Measurements from ENCODE around the gene WIPF1.

DNA sequence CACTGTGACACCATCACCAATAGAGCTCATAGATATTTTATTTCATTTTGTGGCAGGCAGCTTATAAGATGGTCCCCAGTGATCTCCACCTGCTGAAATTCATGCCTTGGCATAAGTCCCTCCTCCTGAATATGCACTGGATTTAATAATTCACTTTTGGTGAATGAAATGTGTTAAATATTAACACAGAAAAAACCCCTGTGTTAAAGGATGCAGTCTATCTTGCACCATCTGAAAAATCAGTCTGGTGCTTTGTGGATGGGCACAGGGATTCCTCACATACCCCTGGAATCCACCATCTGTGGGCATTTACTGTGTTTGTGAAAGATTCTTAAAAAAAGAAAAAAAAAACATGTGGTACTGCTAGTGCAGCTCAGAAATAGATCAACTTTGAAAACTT lies 26.1 kb upstream of the WIPF1 start:
- TF ChIP-seq ZBTB8A (tag by site-specific recombination; IDR thresholded peaks at IDR 0.05) (no peak), YY1 (tag by site-specific recombination; IDR thresholded peaks at IDR 0.05) (no peak), ZNF747 (tag by site-specific recombination; IDR thresholded peaks at IDR 0.05) (no peak), ZNF677 (tag by site-specific recombination; IDR thresholded peaks at IDR 0.05) (no peak)
- TF ChIP-seq, protein P1, sequence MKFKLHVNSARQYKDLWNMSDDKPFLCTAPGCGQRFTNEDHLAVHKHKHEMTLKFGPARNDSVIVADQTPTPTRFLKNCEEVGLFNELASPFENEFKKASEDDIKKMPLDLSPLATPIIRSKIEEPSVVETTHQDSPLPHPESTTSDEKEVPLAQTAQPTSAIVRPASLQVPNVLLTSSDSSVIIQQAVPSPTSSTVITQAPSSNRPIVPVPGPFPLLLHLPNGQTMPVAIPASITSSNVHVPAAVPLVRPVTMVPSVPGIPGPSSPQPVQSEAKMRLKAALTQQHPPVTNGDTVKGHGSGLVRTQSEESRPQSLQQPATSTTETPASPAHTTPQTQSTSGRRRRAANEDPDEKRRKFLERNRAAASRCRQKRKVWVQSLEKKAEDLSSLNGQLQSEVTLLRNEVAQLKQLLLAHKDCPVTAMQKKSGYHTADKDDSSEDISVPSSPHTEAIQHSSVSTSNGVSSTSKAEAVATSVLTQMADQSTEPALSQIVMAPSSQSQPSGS (tag by site-specific recombination; IDR thresholded peaks at IDR 0.05; ENCODE audit: low read depth): no peak
- TF ChIP-seq, protein P2, sequence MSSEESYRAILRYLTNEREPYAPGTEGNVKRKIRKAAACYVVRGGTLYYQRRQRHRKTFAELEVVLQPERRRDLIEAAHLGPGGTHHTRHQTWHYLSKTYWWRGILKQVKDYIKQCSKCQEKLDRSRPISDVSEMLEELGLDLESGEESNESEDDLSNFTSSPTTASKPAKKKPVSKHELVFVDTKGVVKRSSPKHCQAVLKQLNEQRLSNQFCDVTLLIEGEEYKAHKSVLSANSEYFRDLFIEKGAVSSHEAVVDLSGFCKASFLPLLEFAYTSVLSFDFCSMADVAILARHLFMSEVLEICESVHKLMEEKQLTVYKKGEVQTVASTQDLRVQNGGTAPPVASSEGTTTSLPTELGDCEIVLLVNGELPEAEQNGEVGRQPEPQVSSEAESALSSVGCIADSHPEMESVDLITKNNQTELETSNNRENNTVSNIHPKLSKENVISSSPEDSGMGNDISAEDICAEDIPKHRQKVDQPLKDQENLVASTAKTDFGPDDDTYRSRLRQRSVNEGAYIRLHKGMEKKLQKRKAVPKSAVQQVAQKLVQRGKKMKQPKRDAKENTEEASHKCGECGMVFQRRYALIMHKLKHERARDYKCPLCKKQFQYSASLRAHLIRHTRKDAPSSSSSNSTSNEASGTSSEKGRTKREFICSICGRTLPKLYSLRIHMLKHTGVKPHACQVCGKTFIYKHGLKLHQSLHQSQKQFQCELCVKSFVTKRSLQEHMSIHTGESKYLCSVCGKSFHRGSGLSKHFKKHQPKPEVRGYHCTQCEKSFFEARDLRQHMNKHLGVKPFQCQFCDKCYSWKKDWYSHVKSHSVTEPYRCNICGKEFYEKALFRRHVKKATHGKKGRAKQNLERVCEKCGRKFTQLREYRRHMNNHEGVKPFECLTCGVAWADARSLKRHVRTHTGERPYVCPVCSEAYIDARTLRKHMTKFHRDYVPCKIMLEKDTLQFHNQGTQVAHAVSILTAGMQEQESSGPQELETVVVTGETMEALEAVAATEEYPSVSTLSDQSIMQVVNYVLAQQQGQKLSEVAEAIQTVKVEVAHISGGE (tag by site-specific recombination; conservative IDR thresholded peaks at IDR 0.05; ENCODE audit: low read depth): no peak
